ENCODE data around the gene FOXJ3.
"Not testable (repeated sequence)": the region's sequence is repeated elsewhere in the genome, so short reads cannot be mapped to it uniquely, and the experiment has no call there.

FOXJ3 gene

GRCh38 chr1:42258218-42258617 lies 76.8 kb downstream of the FOXJ3 start:
- DNase-seq = no peak

GRCh38 chr1:42251042-42251441 lies 84.0 kb downstream of the FOXJ3 start:
- no peak for DNase-seq

DNA sequence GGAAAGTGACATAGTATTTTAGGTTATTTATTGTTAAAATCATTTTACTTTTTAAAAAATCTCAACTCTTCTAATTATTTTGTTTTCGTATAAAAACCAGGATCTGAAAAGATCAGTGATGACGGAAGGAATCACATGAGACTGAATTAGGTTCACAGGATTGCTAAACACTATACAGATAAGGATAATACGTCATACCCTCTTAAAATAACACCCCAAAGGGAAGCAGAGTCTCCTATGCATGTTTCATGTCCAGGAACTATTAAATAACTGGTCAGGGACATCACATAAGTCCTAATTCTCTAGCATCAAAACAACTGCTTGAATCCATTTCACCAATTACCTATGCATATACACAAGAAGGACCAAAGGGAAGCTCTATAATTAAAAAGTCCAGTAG lies 84.9 kb downstream of the FOXJ3 start:
- no peak for DNase-seq

DNA sequence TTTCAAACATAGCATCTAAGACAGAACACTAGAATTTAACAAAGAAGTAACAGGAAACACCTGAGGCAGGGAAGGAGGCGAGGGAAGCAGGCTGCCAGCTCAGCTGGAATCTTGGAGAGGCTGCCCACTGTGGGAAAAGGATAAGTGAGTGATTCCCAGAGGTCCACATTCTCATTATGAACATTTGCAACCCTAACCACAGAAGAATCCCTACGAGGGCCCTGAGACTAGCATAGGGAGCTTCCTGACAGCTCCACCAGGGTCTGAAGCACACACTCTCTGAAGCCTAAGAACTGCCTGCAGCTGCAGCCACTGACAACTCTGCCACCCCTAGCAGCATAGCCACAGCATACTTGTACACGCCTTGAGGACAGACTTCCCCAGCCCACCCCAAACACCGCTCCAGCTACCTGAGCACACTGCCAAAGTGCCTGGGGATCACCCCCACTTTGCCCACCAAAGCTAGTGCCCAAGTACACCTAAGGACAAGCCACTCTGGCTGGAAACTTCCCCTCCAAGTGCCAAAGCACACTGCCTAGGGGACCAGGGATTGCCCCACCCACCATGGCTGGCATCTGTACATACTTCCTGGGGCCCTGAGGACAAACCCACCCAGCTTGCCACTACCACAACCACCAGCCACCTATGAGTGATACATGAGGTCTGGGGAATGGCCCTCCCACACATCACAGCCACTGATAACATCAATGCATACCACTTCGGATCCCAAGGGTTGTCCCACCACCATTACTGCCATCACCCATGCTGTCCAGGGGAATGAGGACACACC lies 93.9 kb downstream of the FOXJ3 start:
- DNase-seq = no peak

GRCh38 chr1:42239555-42239954 lies 95.5 kb downstream of the FOXJ3 start:
- no peak for DNase-seq

DNA sequence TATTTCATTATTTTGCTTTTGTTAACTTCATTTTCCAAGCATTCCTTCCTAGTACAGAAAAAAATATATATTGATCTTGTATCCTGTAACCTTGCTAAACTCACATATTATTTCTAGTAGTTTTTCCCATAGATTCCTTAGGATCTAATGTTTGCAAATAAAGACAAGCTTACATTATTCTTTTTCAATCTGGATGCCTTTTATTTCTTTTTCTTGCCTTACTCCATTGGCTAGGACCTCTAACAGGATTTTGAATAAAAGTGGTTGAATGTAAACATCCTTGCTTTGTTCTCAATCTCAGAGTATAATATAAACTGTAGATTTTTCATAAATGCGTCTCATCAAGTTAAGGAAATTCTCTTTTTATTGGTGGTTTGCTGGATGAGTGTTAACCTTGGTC lies 96.0 kb downstream of the FOXJ3 start:
- no peak for DNase-seq

DNA sequence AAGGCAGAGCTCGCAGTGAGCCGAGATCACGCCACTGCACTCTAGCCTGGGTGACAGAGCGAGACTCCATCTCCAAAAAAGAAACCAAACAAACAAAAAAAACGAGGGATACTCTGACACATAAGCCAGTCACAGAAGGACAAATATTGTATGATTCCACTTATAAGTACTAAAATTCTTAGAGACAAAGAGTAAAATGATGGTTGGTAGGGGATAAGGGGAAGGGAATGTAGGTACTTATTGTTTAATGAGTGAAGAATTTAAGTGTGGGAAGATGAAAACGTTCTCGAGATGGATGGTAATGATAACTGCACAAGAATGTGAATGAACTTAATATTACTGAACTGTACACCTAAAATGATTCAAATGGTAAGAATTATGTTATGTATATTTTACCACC lies 103.8 kb downstream of the FOXJ3 start:
- no peak for DNase-seq

DNA sequence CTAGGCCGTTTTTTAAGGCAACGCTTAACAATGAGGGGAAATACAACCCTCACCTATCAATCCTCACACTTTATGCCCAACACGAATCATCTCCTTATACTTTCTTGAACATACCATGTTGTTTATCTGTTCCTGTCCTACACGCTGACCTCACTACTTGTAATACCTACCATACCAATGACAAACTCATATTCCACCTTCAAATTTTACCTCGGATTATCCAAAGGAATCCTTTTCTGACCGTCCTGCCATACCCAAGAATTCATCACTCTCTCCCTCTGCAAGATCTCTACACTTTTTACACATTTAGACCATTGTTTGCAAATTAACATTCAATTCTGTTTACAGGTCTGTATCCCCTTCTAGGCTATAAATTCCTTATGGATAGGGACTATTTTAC lies 106.1 kb downstream of the FOXJ3 start:
- no peak for DNase-seq

GRCh38 chr1:42223036-42223435 lies 112.0 kb downstream of the FOXJ3 start:
- no peak for DNase-seq

GRCh38 chr1:42221952-42222606 lies 113.0 kb downstream of the FOXJ3 start:
- DNase-seq = no peak

GRCh38 chr1:42221456-42221855 lies 113.6 kb downstream of the FOXJ3 start:
- DNase-seq = no peak

DNA sequence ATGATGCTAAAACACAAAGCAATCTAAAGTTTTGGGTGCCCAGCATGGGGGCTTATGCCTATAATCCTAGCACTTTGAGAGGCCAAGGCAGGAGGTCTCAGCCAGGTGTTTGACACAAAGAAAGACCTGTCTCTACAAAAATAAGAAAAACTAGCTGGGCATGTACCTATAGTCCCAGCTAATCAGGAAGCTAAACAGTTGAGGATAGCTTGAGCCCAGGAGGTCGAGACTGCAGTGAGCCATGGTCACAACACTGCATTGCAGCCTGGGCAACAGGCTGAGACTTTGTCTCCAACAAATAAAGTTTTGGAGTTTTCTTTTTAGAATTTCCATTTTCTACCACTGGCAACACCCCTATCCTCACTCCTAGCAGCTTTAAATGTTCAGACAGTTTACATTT lies 115.4 kb downstream of the FOXJ3 start:
- DNase-seq = no peak

DNA sequence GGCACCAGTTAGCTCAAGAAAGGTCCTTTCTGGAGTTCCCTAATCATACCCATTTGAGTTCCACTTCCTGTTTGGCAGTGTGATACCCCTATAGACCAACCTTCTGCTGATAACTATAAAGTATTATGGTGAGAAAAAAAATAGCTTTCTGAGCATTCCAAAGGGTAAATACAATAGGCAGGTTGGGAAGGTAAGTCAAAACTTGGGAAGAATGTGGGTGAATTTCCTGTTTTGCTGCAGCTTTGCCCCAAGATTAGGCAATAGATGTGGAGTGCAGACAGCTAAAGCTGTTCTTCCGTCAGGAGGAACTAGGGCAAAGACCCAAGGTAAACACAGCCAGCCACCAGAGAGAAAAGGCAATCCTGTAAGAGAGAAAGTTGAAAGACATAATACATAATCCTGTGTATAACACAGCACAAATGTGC lies 120.6 kb downstream of the FOXJ3 start:
- no peak for DNase-seq

GRCh38 chr1:42211224-42211623 lies 123.8 kb downstream of the FOXJ3 start:
- DNase-seq = no peak

DNA sequence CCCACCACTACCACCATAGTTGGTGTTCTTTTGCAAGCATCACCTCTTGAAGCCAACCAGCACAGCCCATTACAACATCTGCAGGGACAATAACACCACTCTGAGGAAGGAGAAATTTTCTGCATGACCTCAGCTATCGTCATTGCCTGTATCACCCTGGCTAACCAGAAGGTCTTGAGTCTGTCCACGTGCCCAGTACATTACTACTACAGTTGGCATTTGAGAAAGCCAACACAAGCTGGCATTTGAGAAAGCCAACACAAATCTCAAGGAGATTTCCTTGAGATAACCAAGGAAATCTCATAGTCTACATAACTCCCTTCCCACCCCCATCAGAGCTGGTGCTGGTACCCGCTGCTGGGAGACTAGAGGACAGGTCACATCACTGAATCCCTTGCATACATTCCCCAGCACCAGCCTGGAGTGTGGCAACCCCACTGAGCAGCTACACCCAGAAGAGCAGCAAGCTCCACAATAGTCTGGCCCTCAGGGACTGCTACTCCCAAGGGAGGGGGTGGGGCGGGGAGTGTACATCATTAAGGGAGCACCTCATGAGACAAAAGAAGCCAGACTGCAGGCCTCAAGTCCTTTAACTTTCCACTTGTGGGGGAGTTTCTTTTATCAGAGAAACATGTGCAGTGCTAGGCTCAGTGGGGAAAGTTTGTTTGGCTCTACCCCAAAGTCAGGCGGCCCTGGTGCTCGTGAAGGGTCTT lies 124.5 kb downstream of the FOXJ3 start:
- DNase-seq = no peak

GRCh38 chr1:42209526-42210251 lies 125.3 kb downstream of the FOXJ3 start:
- no peak for DNase-seq

DNA sequence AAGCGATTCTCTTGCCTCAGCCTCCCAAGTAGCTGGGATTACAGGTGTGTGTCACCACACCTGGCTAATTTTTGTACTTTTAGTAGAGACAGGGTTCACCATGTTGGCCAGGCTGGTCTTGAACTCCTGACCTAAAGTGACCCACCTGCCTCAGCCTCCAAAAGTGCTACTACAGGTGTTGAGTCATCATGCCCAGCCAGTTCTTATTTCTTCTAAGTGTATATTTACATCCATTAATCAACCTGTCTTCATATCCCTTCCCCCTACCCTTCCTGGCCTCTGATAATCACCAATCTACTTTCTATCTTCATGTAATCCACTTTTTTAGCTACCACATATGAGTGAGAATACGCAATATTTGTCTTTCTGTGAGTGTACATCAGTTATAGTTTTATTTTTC lies 128.1 kb downstream of the FOXJ3 start:
- not testable (repeated sequence) for DNase-seq

- DNase-seq = no peak
Observed at GRCh38 chr1:42206164-42206563, 128.9 kb downstream of the FOXJ3 start.

GRCh38 chr1:42201986-42202385 lies 133.0 kb downstream of the FOXJ3 start:
- no peak for DNase-seq

GRCh38 chr1:42198251-42198650 lies 136.8 kb downstream of the FOXJ3 start:
- DNase-seq = no peak

GRCh38 chr1:42195841-42196240 lies 139.2 kb downstream of the FOXJ3 start:
- DNase-seq = no peak

- no peak for DNase-seq
Observed at GRCh38 chr1:42192106-42192505, 142.9 kb downstream of the FOXJ3 start.
